GM12865 (cell line): ENCODE measurements around the gene ACP6.

Experiments used
- DNase-seq: peaks from one replicate; pipeline ENCODE4 v3.0.0; 2010; ENCODE audit warnings: low read depth
- H3K4me3 ChIP-seq: 2 replicates; pipeline ENCODE4 v1.5.1; 2011; ENCODE audit warnings: mild to moderate bottlenecking, low read depth, low read length, control low read depth
- CTCF ChIP-seq: IDR thresholded peaks from 2 replicates; pipeline ENCODE4 v1.5.1; 2011; ENCODE audit warnings: low read length, control low read depth, low read depth, inconsistent platforms; ENCODE audit not compliant: insufficient read depth; ENCODE audit errors: missing control alignments

The ACP6 gene

GRCh38 chr1:147612366-147612765, 58.0 kb downstream of the ACP6 start:
- TF ChIP-seq CTCF, result no peak
- H3K4me3 ChIP-seq, result no peak overlapping the region
- DNase-seq, result no peak

GRCh38 chr1:147611586-147611985, 58.7 kb downstream of the ACP6 start:
- DNase-seq, result no peak
- peak overlapping the region; percentile 12 for H3K4me3 ChIP-seq
- no peak for TF ChIP-seq CTCF

- peak; percentile 82 for DNase-seq
- TF ChIP-seq CTCF, result no peak
- peak overlapping the region; percentile 12 for H3K4me3 ChIP-seq
Measured at GRCh38 chr1:147611021-147611426, 59.3 kb downstream of the ACP6 start.

- H3K4me3 ChIP-seq, result no peak overlapping the region
- DNase-seq, result no peak
- no peak for TF ChIP-seq CTCF
Measured at GRCh38 chr1:147609358-147609757, 61.0 kb downstream of the ACP6 start.

- no peak for DNase-seq
- no peak overlapping the region for H3K4me3 ChIP-seq
Measured at GRCh38 chr1:147608596-147608995, 61.7 kb downstream of the ACP6 start.

GRCh38 chr1:147605591-147605990, 64.7 kb downstream of the ACP6 start:
- TF ChIP-seq CTCF, result no peak
- no peak overlapping the region for H3K4me3 ChIP-seq
- DNase-seq, result no peak

More at GRCh38 chr1:147608596-147608995, 61.7 kb downstream of the ACP6 start:
- no peak for TF ChIP-seq CTCF

- DNase-seq, result peak; percentile 54
- H3K4me3 ChIP-seq, result no peak overlapping the region
- TF ChIP-seq CTCF, result no peak
Measured at GRCh38 chr1:147603986-147604385, 66.3 kb downstream of the ACP6 start.
